Loucy (cell line): ENCODE results near the gene RAP1GAP2.

Source experiments
- H2AFZ ChIP-seq: fragments of 200-600 bp; sonication (generic); 2 replicates; pipeline ENCODE4 v1.6.0; 2016; ENCODE audit warnings: antibody characterized with exemption, mild to moderate bottlenecking, low read length, moderate library complexity
- H3F3A ChIP-seq: fragments of 200-600 bp; 2 replicates; pipeline ENCODE4 v1.6.0; 2016; ENCODE audit warnings: antibody characterized with exemption, low read depth, mild to moderate bottlenecking
- H3K27me3 ChIP-seq: fragments of 200-600 bp; sonication (generic); 2 replicates; pipeline ENCODE4 v1.6.1; 2014; ENCODE audit warnings: low read length, mild to moderate bottlenecking; ENCODE audit not compliant: insufficient read depth, poor library complexity, severe bottlenecking
- H3K36me3 ChIP-seq: fragments of 200-600 bp; sonication (generic); 2 replicates; pipeline ENCODE4 v1.6.1; 2016; ENCODE audit warnings: low read length; ENCODE audit not compliant: insufficient read depth
- H3K4me1 ChIP-seq: fragments of 200-600 bp; sonication (generic); 2 replicates; pipeline ENCODE4 v1.5.1; 2014; ENCODE audit warnings: low read length, mild to moderate bottlenecking; ENCODE audit not compliant: insufficient read depth, poor library complexity, severe bottlenecking
- H3K4me2 ChIP-seq: fragments of 200-600 bp; sonication (generic); 2 replicates; pipeline ENCODE4 v1.6.0; 2014; ENCODE audit warnings: antibody characterized with exemption, low read length, low read depth, mild to moderate bottlenecking; ENCODE audit not compliant: poor library complexity, severe bottlenecking
- H3K4me3 ChIP-seq: fragments of 200-600 bp; sonication (generic); 2 replicates; pipeline ENCODE4 v1.5.1; 2014; ENCODE audit warnings: low read length, mild to moderate bottlenecking, mixed read lengths; ENCODE audit not compliant: poor library complexity, severe bottlenecking
- H3K79me2 ChIP-seq: fragments of 200-600 bp; sonication (generic); 2 replicates; pipeline ENCODE4 v1.6.1; 2014; ENCODE audit warnings: low read length; ENCODE audit not compliant: insufficient read depth
- H3K9ac ChIP-seq: fragments of 200-600 bp; sonication (generic); 2 replicates; pipeline ENCODE4 v1.6.0; 2014; ENCODE audit warnings: mild to moderate bottlenecking, low read depth, low read length, moderate library complexity; ENCODE audit not compliant: poor library complexity, severe bottlenecking
- H3K9me2 ChIP-seq: fragments of 200-600 bp; sonication (generic); replicated peaks from 2 replicates; pipeline ENCODE4 v1.6.1; 2016; ENCODE audit warnings: low read depth, low read length, mixed read lengths
- H3K9me3 ChIP-seq: fragments of 200-600 bp; sonication (generic); 2 replicates; pipeline ENCODE4 v1.6.1; 2014; ENCODE audit warnings: mild to moderate bottlenecking, antibody characterized with exemption, low read length, low read depth; ENCODE audit not compliant: insufficient read depth
- H4K20me1 ChIP-seq: fragments of 200-600 bp; sonication (generic); 2 replicates; pipeline ENCODE4 v1.6.0; 2014; ENCODE audit warnings: antibody characterized with exemption, low read length, mild to moderate bottlenecking; ENCODE audit not compliant: insufficient read depth, poor library complexity, severe bottlenecking
- EZH2phosphoT487 ChIP-seq: fragments of 200-600 bp; IDR thresholded peaks from 2 replicates; pipeline ENCODE4 v1.6.1; 2018; ENCODE audit warnings: antibody characterized with exemption, mild to moderate bottlenecking, moderate library complexity, borderline replicate concordance
- TF ChIP-seq, protein P1 (sequence below): fragments of 200-600 bp; sonication (generic); conservative IDR thresholded peaks from 2 replicates; pipeline ENCODE4 v1.5.1; 2014; ENCODE audit warnings: mild to moderate bottlenecking, antibody characterized with exemption, low read length

Gene RAP1GAP2

DNA sequence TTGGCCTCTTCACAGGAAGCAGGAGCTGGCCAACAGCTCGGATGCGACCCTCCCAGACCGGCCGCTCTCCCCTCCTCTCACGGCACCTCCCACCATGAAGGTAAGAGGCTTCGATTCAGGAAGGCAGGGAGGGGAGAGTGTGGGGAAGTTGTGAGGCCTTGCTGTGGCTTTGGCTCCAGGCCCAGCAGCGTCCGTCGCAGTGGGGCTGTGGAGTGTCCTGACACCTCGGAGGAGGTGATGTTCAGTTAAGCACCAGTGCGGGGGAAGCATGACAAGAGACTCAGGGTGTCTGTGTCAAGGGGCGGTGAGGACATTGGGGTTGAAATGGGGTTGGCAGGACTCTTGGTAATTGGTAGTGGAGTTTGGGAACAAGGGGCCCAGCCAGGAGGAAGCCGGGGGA is 109.0 kb downstream of the RAP1GAP2 start:
- peaks cover 99% of the 10 kb centered on the region for H3K79me2 ChIP-seq
- TF ChIP-seq, protein P1, sequence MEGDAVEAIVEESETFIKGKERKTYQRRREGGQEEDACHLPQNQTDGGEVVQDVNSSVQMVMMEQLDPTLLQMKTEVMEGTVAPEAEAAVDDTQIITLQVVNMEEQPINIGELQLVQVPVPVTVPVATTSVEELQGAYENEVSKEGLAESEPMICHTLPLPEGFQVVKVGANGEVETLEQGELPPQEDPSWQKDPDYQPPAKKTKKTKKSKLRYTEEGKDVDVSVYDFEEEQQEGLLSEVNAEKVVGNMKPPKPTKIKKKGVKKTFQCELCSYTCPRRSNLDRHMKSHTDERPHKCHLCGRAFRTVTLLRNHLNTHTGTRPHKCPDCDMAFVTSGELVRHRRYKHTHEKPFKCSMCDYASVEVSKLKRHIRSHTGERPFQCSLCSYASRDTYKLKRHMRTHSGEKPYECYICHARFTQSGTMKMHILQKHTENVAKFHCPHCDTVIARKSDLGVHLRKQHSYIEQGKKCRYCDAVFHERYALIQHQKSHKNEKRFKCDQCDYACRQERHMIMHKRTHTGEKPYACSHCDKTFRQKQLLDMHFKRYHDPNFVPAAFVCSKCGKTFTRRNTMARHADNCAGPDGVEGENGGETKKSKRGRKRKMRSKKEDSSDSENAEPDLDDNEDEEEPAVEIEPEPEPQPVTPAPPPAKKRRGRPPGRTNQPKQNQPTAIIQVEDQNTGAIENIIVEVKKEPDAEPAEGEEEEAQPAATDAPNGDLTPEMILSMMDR, result no peak
- no peak for TF ChIP-seq EZH2phosphoT487
- H3K36me3 ChIP-seq, result peaks cover 78% of the 10 kb centered on the region
- H3K4me2 ChIP-seq, result no peak overlapping the region
- no peak overlapping the region for H3K4me3 ChIP-seq
- no peaks in the 10 kb centered on the region for H3K9me2 ChIP-seq
- no peak overlapping the region for H2AFZ ChIP-seq
- no peaks in the 10 kb centered on the region for H3K27me3 ChIP-seq
- no peaks in the 10 kb centered on the region for H3F3A ChIP-seq
- no peaks in the 10 kb centered on the region for H3K9me3 ChIP-seq
- H3K4me1 ChIP-seq, result peaks cover 9% of the 10 kb centered on the region
- peaks cover 84% of the 10 kb centered on the region for H4K20me1 ChIP-seq
- no peak overlapping the region for H3K9ac ChIP-seq

GRCh38 chr17:2905696-2906501 is 109.7 kb downstream of the RAP1GAP2 start:
- no peak overlapping the region for H3K9ac ChIP-seq
- no peaks in the 10 kb centered on the region for H3F3A ChIP-seq
- no peak overlapping the region for H2AFZ ChIP-seq
- H3K4me2 ChIP-seq, result no peak overlapping the region
- peaks cover 80% of the 10 kb centered on the region for H3K36me3 ChIP-seq
- H3K4me1 ChIP-seq, result peaks cover 9% of the 10 kb centered on the region
- no peaks in the 10 kb centered on the region for H3K9me2 ChIP-seq
- peaks cover 99% of the 10 kb centered on the region for H3K79me2 ChIP-seq
- TF ChIP-seq, protein P1, result no peak
- no peak for TF ChIP-seq EZH2phosphoT487
- H3K27me3 ChIP-seq, result no peaks in the 10 kb centered on the region
- H4K20me1 ChIP-seq, result peaks cover 84% of the 10 kb centered on the region
- no peaks in the 10 kb centered on the region for H3K9me3 ChIP-seq
- H3K4me3 ChIP-seq, result no peak overlapping the region

- H3K4me1 ChIP-seq, result peaks cover 9% of the 10 kb centered on the region
- H2AFZ ChIP-seq, result no peak overlapping the region
- no peaks in the 10 kb centered on the region for H3K9me2 ChIP-seq
- TF ChIP-seq, protein P1, result no peak
- TF ChIP-seq EZH2phosphoT487, result no peak
- peaks cover 99% of the 10 kb centered on the region for H3K79me2 ChIP-seq
- H3K4me3 ChIP-seq, result no peak overlapping the region
- H3K36me3 ChIP-seq, result peaks cover 88% of the 10 kb centered on the region
- H3K9me3 ChIP-seq, result no peaks in the 10 kb centered on the region
- no peak overlapping the region for H3K4me2 ChIP-seq
- H3F3A ChIP-seq, result no peaks in the 10 kb centered on the region
- peaks cover 84% of the 10 kb centered on the region for H4K20me1 ChIP-seq
- no peaks in the 10 kb centered on the region for H3K27me3 ChIP-seq
- no peak overlapping the region for H3K9ac ChIP-seq
Observed at GRCh38 chr17:2906901-2907300, 110.7 kb downstream of the RAP1GAP2 start.
